AG08395 (cell line): ENCODE data around the gene RAB15.
"Not testable (repeated sequence)": the region's sequence is repeated elsewhere in the genome, so short reads cannot be mapped to it uniquely, and the experiment has no call there.

ENCODE experiments used
- DNase-seq: peaks from one replicate; pipeline ENCODE4 v3.0.0; 2012; ENCODE audit warnings: mixed read lengths, low spot score

The RAB15 gene

GRCh38 chr14:64937821-64938193 lies 34.3 kb downstream of the RAB15 start:
- DNase-seq: peak; percentile 19

GRCh38 chr14:64937171-64937820 lies 34.8 kb downstream of the RAB15 start:
- DNase-seq: no peak

- no peak for DNase-seq
Measured at GRCh38 chr14:64935508-64935907, 36.6 kb downstream of the RAB15 start.

- no peak for DNase-seq
Measured at GRCh38 chr14:64934338-64934929, 37.7 kb downstream of the RAB15 start.

- DNase-seq: no peak
Measured at GRCh38 chr14:64932231-64932630, 39.9 kb downstream of the RAB15 start.

- DNase-seq: no peak
Measured at GRCh38 chr14:64931123-64931522, 41.0 kb downstream of the RAB15 start.

- no peak for DNase-seq
Measured at GRCh38 chr14:64930085-64930843, 41.9 kb downstream of the RAB15 start.

GRCh38 chr14:64929014-64929359 lies 43.1 kb downstream of the RAB15 start:
- DNase-seq: no peak

- no peak for DNase-seq
Measured at GRCh38 chr14:64928239-64929013, 43.7 kb downstream of the RAB15 start.

GRCh38 chr14:64927031-64927430 lies 45.1 kb downstream of the RAB15 start:
- no peak for DNase-seq

GRCh38 chr14:64926398-64926995 lies 45.6 kb downstream of the RAB15 start:
- no peak for DNase-seq

- DNase-seq: no peak
Measured at GRCh38 chr14:64923015-64923414, 49.1 kb downstream of the RAB15 start.

GRCh38 chr14:64920465-64920864 lies 51.7 kb downstream of the RAB15 start:
- no peak for DNase-seq

- no peak for DNase-seq
Measured at GRCh38 chr14:64919618-64920017, 52.5 kb downstream of the RAB15 start.

- DNase-seq: no peak
Measured at GRCh38 chr14:64919215-64919614, 52.9 kb downstream of the RAB15 start.

GRCh38 chr14:64918216-64918615 lies 53.9 kb downstream of the RAB15 start:
- peak; percentile 25 for DNase-seq

GRCh38 chr14:64915797-64916196 lies 56.3 kb downstream of the RAB15 start:
- DNase-seq: no peak

- no peak for DNase-seq
Measured at GRCh38 chr14:64915029-64915424, 57.1 kb downstream of the RAB15 start.

- DNase-seq: peak; percentile 98
Measured at GRCh38 chr14:64914237-64915028, 57.7 kb downstream of the RAB15 start, which contains the start of gene CHURC1. TSS of gene CHURC1 (plus strand) at chr14:64914455. CDS start at chr14:64914496, 41 bp downstream.

GRCh38 chr14:64913477-64913876 lies 58.7 kb downstream of the RAB15 start:
- DNase-seq: not testable (repeated sequence)

- DNase-seq: no peak
Measured at GRCh38 chr14:64912261-64912660, 59.9 kb downstream of the RAB15 start.
